Liver (tissue), 9 donors: ENCODE measurements around the gene GRK3. TPM values are rescaled to one million over a fixed set of nuclear protein-coding genes. Genes with fewer than 3 reads are reported as not detected.

Experiments used
- DNase-seq: peaks from one replicate; pipeline ENCODE4 v3.0.0-alpha.2; 2017; ENCODE audit warnings: low spot score
- H3K27ac ChIP-seq, 2 donors: one replicate each; pipeline ENCODE4 v1.7.0; 2013; ENCODE audit warnings: inconsistent platforms in 2 of 2, low read length in 2 of 2, control low read depth in 1 of 2, low read depth in 1 of 2, mild to moderate bottlenecking in 1 of 2
- H3K27me3 ChIP-seq, 4 donors: one replicate each; pipeline versions ENCODE4 v1.6.1 to v1.7.0; 2013; ENCODE audit warnings: low read length in 3 of 4, inconsistent platforms in 1 of 4, mild to moderate bottlenecking in 1 of 4, moderate library complexity in 1 of 4; ENCODE audit not compliant: control insufficient read depth in 4 of 4, insufficient read depth in 4 of 4
- H3K36me3 ChIP-seq, 4 donors: one replicate each; pipeline versions ENCODE4 v1.6.1 to v1.7.0; 2013; ENCODE audit warnings: low read length in 3 of 4, mild to moderate bottlenecking in 3 of 4, low read depth in 1 of 4, moderate library complexity in 1 of 4; ENCODE audit not compliant: control insufficient read depth in 4 of 4, insufficient read depth in 3 of 4
- H3K4me1 ChIP-seq, 4 donors: one replicate each; pipeline versions ENCODE4 v1.6.1 to v1.7.0; 2013; ENCODE audit warnings: low read length in 3 of 4, mild to moderate bottlenecking in 3 of 4, moderate library complexity in 1 of 4; ENCODE audit not compliant: control insufficient read depth in 4 of 4, insufficient read depth in 4 of 4
- H3K4me3 ChIP-seq, 3 donors: one replicate each; pipeline versions ENCODE4 v1.6.1 to v1.7.0; 2013; ENCODE audit warnings: low read length in 3 of 3, control low read depth in 1 of 3, low read depth in 1 of 3, mild to moderate bottlenecking in 1 of 3
- H3K9ac ChIP-seq, 2 donors: one replicate each; pipeline ENCODE4 v1.7.0; 2013; ENCODE audit warnings: low read length in 2 of 2, mild to moderate bottlenecking in 2 of 2, moderate library complexity in 2 of 2, control low read depth in 1 of 2, low read depth in 1 of 2
- H3K9me3 ChIP-seq, 4 donors: one replicate each; pipeline versions ENCODE4 v1.6.1 to v1.7.0; 2013; ENCODE audit warnings: low read length in 3 of 4; ENCODE audit not compliant: control insufficient read depth in 4 of 4
- ATF3 ChIP-seq: IDR thresholded peaks from 2 replicates; pipeline ENCODE4 v1.6.1; 2016; ENCODE audit warnings: antibody characterized with exemption
- EGR1 ChIP-seq, 2 donors: IDR thresholded peaks; 2 replicates each; pipeline ENCODE4 v1.6.1; 2016 to 2018; ENCODE audit warnings: antibody characterized with exemption in 2 of 2, low read depth in 2 of 2
- FOXA1 ChIP-seq: IDR thresholded peaks from 2 replicates; pipeline ENCODE4 v1.6.1; 2016; ENCODE audit warnings: antibody characterized with exemption
- GABPA ChIP-seq, 2 donors: IDR thresholded peaks in 1 of 2; conservative IDR thresholded peaks in 1 of 2; 2 replicates each; pipeline ENCODE4 v1.6.1; 2016; ENCODE audit warnings: antibody characterized with exemption in 2 of 2, mild to moderate bottlenecking in 1 of 2, moderate library complexity in 1 of 2
- HNF4A ChIP-seq, 2 donors: conservative IDR thresholded peaks; 2 replicates each; pipeline ENCODE4 v1.6.1; 2016; ENCODE audit warnings: antibody characterized with exemption in 2 of 2, mild to moderate bottlenecking in 2 of 2
- HNF4G ChIP-seq: IDR thresholded peaks from 2 replicates; pipeline ENCODE4 v1.6.1; 2016; ENCODE audit warnings: antibody characterized with exemption
- JUND ChIP-seq, 2 donors: IDR thresholded peaks; 2 replicates each; pipeline ENCODE4 v1.6.1; 2016; ENCODE audit warnings: antibody characterized with exemption in 2 of 2
- MAX ChIP-seq: IDR thresholded peaks from 2 replicates; pipeline ENCODE4 v1.6.1; 2016; ENCODE audit warnings: antibody characterized with exemption
- NR2F2 ChIP-seq: IDR thresholded peaks from 2 replicates; pipeline ENCODE4 v1.6.1; 2016; ENCODE audit warnings: antibody characterized with exemption
- RAD21 ChIP-seq, 2 donors: IDR thresholded peaks; 2 replicates each; pipeline ENCODE4 v1.6.1; 2016; ENCODE audit warnings: antibody characterized with exemption in 2 of 2, mild to moderate bottlenecking in 2 of 2
- REST ChIP-seq: IDR thresholded peaks from 2 replicates; pipeline ENCODE4 v1.6.1; 2016; ENCODE audit warnings: antibody characterized with exemption, mild to moderate bottlenecking
- RXRA ChIP-seq, 2 donors: IDR thresholded peaks; 2 replicates each; pipeline ENCODE4 v1.6.1; 2017 to 2018; ENCODE audit warnings: antibody characterized with exemption in 2 of 2, mild to moderate bottlenecking in 1 of 2
- SP1 ChIP-seq: IDR thresholded peaks from 2 replicates; pipeline ENCODE4 v1.6.1; 2018; ENCODE audit warnings: antibody characterized with exemption, mild to moderate bottlenecking
- TAF1 ChIP-seq: conservative IDR thresholded peaks from 2 replicates; pipeline ENCODE4 v1.6.1; 2016; ENCODE audit warnings: antibody characterized with exemption, mild to moderate bottlenecking
- ZBTB33 ChIP-seq: IDR thresholded peaks from 2 replicates; pipeline ENCODE4 v1.6.1; 2016; ENCODE audit warnings: antibody characterized with exemption
- WGBS: extraction: QIAGEN DNeasy Blood & Tissue Kit; methylation state at CpG from one replicate; pipeline ENCODE4 v1.1.7; 2013; 5-methylcytosine and 5-hydroxymethylcytosine counted together
- polyA plus RNA-seq, 2 donors: library from polyadenylated mRNA; stranded (reverse) in 1 of 2; unstranded in 1 of 2; fragments of 200-250 nt in 1 of 2; fragments of >200 nt in 1 of 2; fragmentation: Nextera tagmentation in 1 of 2; extraction: Ambion mirVana in 1 of 2; gene quantifications; one replicate each; pipeline versions ENCODE4 v1.2.1 to v1.2.3, GENCODE V29; 2013 to 2015
- total RNA-seq, 2 donors: library from RNA; depleted of rRNA; stranded (reverse); fragments of >200 nt; gene quantifications; one replicate each; pipeline ENCODE4 v1.2.3, GENCODE V29; 2014
- donor health status: healthy.
- donor health status: healthy.
- donor health status: healthy.
- donor health status: healthy.
- donor health status: healthy.

Gene GRK3
- total and polyA plus RNA-seq, 4 donors: 0.79 to 6.5 (median 2.4) TPM

- no peaks in the 10 kb centered on the region for H3K36me3 ChIP-seq
- H3K27me3 ChIP-seq: no peaks in the 10 kb centered on the region
- TF ChIP-seq HNF4G: no peak
- no peak for TF ChIP-seq JUND (IDR thresholded peaks at IDR 0.05)
- no peak for TF ChIP-seq HNF4A (conservative IDR thresholded peaks at IDR 0.05)
- no peak for TF ChIP-seq TAF1
- no peak for TF ChIP-seq GABPA (IDR thresholded peaks at IDR 0.05 in 1 of 2, conservative IDR thresholded peaks at IDR 0.05 in 1 of 2)
- no peak for TF ChIP-seq EGR1 (IDR thresholded peaks at IDR 0.05; ENCODE audit: low read depth in 2 of 2)
- no peak for TF ChIP-seq MAX
- no peaks in the 10 kb centered on the region for H3K9me3 ChIP-seq
- no peak for DNase-seq
- H3K27ac ChIP-seq: no peak overlapping the region
- 87% methylated on average over 4 of the region's 4 CpGs for WGBS
- H3K4me1 ChIP-seq: no peaks in the 10 kb centered on the region
- no peak overlapping the region for H3K9ac ChIP-seq
- H3K4me3 ChIP-seq: no peak overlapping the region
Measured at GRCh38 chr22:25677631-25678030, 113.2 kb downstream of the GRK3 start.

GRCh38 chr22:25680051-25680450 is 115.6 kb downstream of the GRK3 start:
- no peaks in the 10 kb centered on the region for H3K27me3 ChIP-seq

GRCh38 chr22:25680956-25681355 is 116.5 kb downstream of the GRK3 start:
- DNase-seq: no peak
- H3K27me3 ChIP-seq: no peaks in the 10 kb centered on the region
- H3K4me3 ChIP-seq: no peak overlapping the region
- no peaks in the 10 kb centered on the region for H3K36me3 ChIP-seq
- TF ChIP-seq RAD21 (IDR thresholded peaks at IDR 0.05) (no peak), HNF4G (no peak), JUND (IDR thresholded peaks at IDR 0.05) (no peak), NR2F2 (no peak), REST (no peak), ZBTB33 (no peak), SP1 (no peak), ATF3 (no peak), EGR1 (IDR thresholded peaks at IDR 0.05; ENCODE audit: low read depth in 2 of 2) (no peak), RXRA (IDR thresholded peaks at IDR 0.05) (no peak), FOXA1 (no peak), GABPA (IDR thresholded peaks at IDR 0.05 in 1 of 2, conservative IDR thresholded peaks at IDR 0.05 in 1 of 2) (no peak), MAX (no peak)
- no peaks in the 10 kb centered on the region for H3K4me1 ChIP-seq
- WGBS: 85% methylated on average over 6 of the region's 6 CpGs
- no peak overlapping the region for H3K9ac ChIP-seq
- no peak overlapping the region for H3K27ac ChIP-seq
- H3K9me3 ChIP-seq: no peaks in the 10 kb centered on the region

More at GRCh38 chr22:25680051-25680450, 115.6 kb downstream of the GRK3 start:
- Histone ChIP-seq H3K9ac (no peak overlapping the region), H3K36me3 (no peaks in the 10 kb centered on the region), H3K9me3 (no peaks in the 10 kb centered on the region), H3K4me3 (no peak overlapping the region), H3K27ac (no peak overlapping the region), H3K4me1 (no peaks in the 10 kb centered on the region)
- no peak for TF ChIP-seq RAD21 (IDR thresholded peaks at IDR 0.05)
- TF ChIP-seq FOXA1: no peak
- 77% methylated on average over 2 of the region's 2 CpGs for WGBS
- DNase-seq: no peak
